CD8-positive, alpha-beta memory T cell (primary cell): Measurements from ENCODE around the gene CABP1. TPM values are rescaled to one million over a fixed set of nuclear protein-coding genes. Genes with fewer than 3 reads are reported as not detected.

ENCODE experiments used
- CTCF ChIA-PET: fragments of 350-600 bp; sonication (Branson Sonifier 250); formaldehyde crosslinking; loops from one replicate; lab custom pipeline; 2021; ENCODE audit warnings: antibody characterized with exemption; lab: Charles Lee
- POLR2A ChIA-PET: fragments of 350-600 bp; sonication (Branson Sonifier 250); formaldehyde crosslinking; loops from one replicate; lab custom pipeline; 2021; ENCODE audit warnings: antibody characterized with exemption; lab: Charles Lee
- DNase-seq, 5 donors: peaks; one replicate each; pipeline versions ENCODE4 v3.0.0 to v3.0.0-alpha.2; 2020 to 2022; ENCODE audit warnings: mixed read lengths in 1 of 5
- H3K27ac ChIP-seq: one replicate; pipeline ENCODE4 v1.7.0; 2013; ENCODE audit warnings: low read depth, mild to moderate bottlenecking, low read length, moderate library complexity
- H3K27me3 ChIP-seq: 2 replicates; pipeline ENCODE4 v1.7.0; 2013; ENCODE audit warnings: low read length, mild to moderate bottlenecking; ENCODE audit not compliant: insufficient read depth, poor library complexity, severe bottlenecking
- H3K36me3 ChIP-seq: 2 replicates; pipeline ENCODE4 v1.7.0; 2013; ENCODE audit warnings: mild to moderate bottlenecking, low read length, moderate library complexity; ENCODE audit not compliant: insufficient read depth
- H3K4me1 ChIP-seq: 2 replicates; pipeline ENCODE4 v1.7.0; 2013; ENCODE audit warnings: mild to moderate bottlenecking, low read length, moderate library complexity; ENCODE audit not compliant: insufficient read depth
- H3K4me3 ChIP-seq: 2 replicates; pipeline ENCODE4 v1.7.0; 2013; ENCODE audit warnings: mild to moderate bottlenecking, low read length
- H3K9me3 ChIP-seq: 2 replicates; pipeline ENCODE4 v1.7.0; 2013; ENCODE audit warnings: mild to moderate bottlenecking, low read length
- H3K27ac Mint-ChIP-seq, 8 donors: one replicate each; pipeline ENCODE4 v1.8.0; 2020 to 2021; ENCODE audit warnings: mixed read lengths in 8 of 8, mild to moderate bottlenecking in 6 of 8, inconsistent platforms in 3 of 8, moderate library complexity in 3 of 8
- H3K27me3 Mint-ChIP-seq, 2 donors: one replicate each; pipeline ENCODE4 v1.8.0; 2020 to 2021; ENCODE audit warnings: mixed read lengths in 2 of 2, mild to moderate bottlenecking in 1 of 2, moderate library complexity in 1 of 2
- H3K36me3 Mint-ChIP-seq, 3 donors: one replicate each; pipeline ENCODE4 v1.8.0; 2020 to 2021; ENCODE audit warnings: mixed read lengths in 3 of 3, inconsistent platforms in 1 of 3, mild to moderate bottlenecking in 1 of 3
- H3K4me1 Mint-ChIP-seq, 3 donors: one replicate each; pipeline ENCODE4 v1.8.0; 2020 to 2021; ENCODE audit warnings: mixed read lengths in 3 of 3, inconsistent platforms in 1 of 3, mild to moderate bottlenecking in 1 of 3
- H3K4me3 Mint-ChIP-seq, 7 donors: one replicate each; pipeline ENCODE4 v1.8.0; 2020 to 2021; ENCODE audit warnings: mixed read lengths in 7 of 7, mild to moderate bottlenecking in 6 of 7, moderate library complexity in 4 of 7, inconsistent platforms in 2 of 7
- H3K9me3 Mint-ChIP-seq, 5 donors: one replicate each; pipeline ENCODE4 v1.8.0; 2020 to 2022; ENCODE audit warnings: mixed read lengths in 5 of 5, mild to moderate bottlenecking in 3 of 5, moderate library complexity in 2 of 5, inconsistent platforms in 1 of 5
- polyA plus RNA-seq: library from polyadenylated mRNA; unstranded; fragments of 300-500 nt; fragmentation: Illumina TruSeq; gene quantifications from one replicate; pipeline ENCODE4 v1.2.3, GENCODE V29; 2021
- total RNA-seq, 2 experiments: library from RNA; stranded (reverse); gene quantifications; one replicate each; pipeline ENCODE4 v1.2.3, GENCODE V29; 2021

CABP1 gene
- total and polyA plus RNA-seq, 3 experiments from 2014 or later = 0.13 to 0.18 TPM; not detected in 1

- H3K4me1 ChIP-seq = peaks cover 25% of the 10 kb centered on the region
- Mint-ChIP-seq H3K4me1 (peaks cover 51 to 63% (median 52%) of the 10 kb centered on the region in 3 donors), H3K36me3 (peaks cover 9 to 51% (median 19%) of the 10 kb centered on the region in 3 donors), H3K4me3 (peak overlapping the region in 1 of 7 donors; percentile 6), H3K9me3 (no peaks in the 10 kb centered on the region), H3K27ac (peak overlapping the region in 3 of 8 donors; percentile 10 to 66 (median 57)), H3K27me3 (peaks cover 0 to 2% of the 10 kb centered on the region in 2 donors)
- ChIA-PET POLR2A (no interaction called here), CTCF (interaction anchor here (1.6 kb wide), 1 partner anchor 18 kb away, joined by 3 read pairs; the partner anchor contains the start of gene UNC119B)
- H3K27ac ChIP-seq = no peak overlapping the region
- no peaks in the 10 kb centered on the region for H3K27me3 ChIP-seq
- H3K4me3 ChIP-seq = no peak overlapping the region
- DNase-seq = no peak
- H3K36me3 ChIP-seq = peaks cover 43% of the 10 kb centered on the region
- no peaks in the 10 kb centered on the region for H3K9me3 ChIP-seq
These were observed 52.2 kb downstream of the CABP1 start for GRCh38 chr12:120692524-120693033.

GRCh38 chr12:120693848-120694247, 53.4 kb downstream of the CABP1 start:
- Histone ChIP-seq H3K27ac (no peak overlapping the region), H3K9me3 (no peaks in the 10 kb centered on the region), H3K4me3 (no peak overlapping the region), H3K27me3 (no peaks in the 10 kb centered on the region), H3K36me3 (peaks cover 55% of the 10 kb centered on the region), H3K4me1 (peaks cover 16% of the 10 kb centered on the region)
- CTCF ChIA-PET = interaction anchor here (0.5 to 1.2 kb wide), 2 partner anchors 47 to 207 kb away, joined by 3 read pairs; no protein-coding TSS in a partner anchor
- H3K4me1 Mint-ChIP-seq = peaks cover 38 to 51% (median 39%) of the 10 kb centered on the region in 3 donors
- DNase-seq = no peak
- peaks cover 0 to under 1% of the 10 kb centered on the region in 2 donors for H3K27me3 Mint-ChIP-seq
- peak overlapping the region in 2 of 8 donors; percentile 27 to 36 for H3K27ac Mint-ChIP-seq
- peaks cover 9 to 64% (median 20%) of the 10 kb centered on the region in 3 donors for H3K36me3 Mint-ChIP-seq
- H3K9me3 Mint-ChIP-seq = no peaks in the 10 kb centered on the region
- peak overlapping the region in 1 of 7 donors; percentile 54 for H3K4me3 Mint-ChIP-seq
- POLR2A ChIA-PET = no interaction called here

- Mint-ChIP-seq H3K4me1 (peaks cover 12 to 23% (median 18%) of the 10 kb centered on the region in 3 donors), H3K36me3 (peaks cover 9 to 90% (median 27%) of the 10 kb centered on the region in 3 donors), H3K27ac (no peak overlapping the region), H3K9me3 (no peaks in the 10 kb centered on the region), H3K4me3 (no peak overlapping the region), H3K27me3 (no peaks in the 10 kb centered on the region)
- no peaks in the 10 kb centered on the region for H3K27me3 ChIP-seq
- no peak overlapping the region for H3K4me3 ChIP-seq
- peaks cover 67% of the 10 kb centered on the region for H3K36me3 ChIP-seq
- ChIA-PET POLR2A (no interaction called here), CTCF (interaction anchor here (4.1 kb wide), 1 partner anchor 49 kb away, joined by 19 read pairs; no protein-coding TSS in a partner anchor)
- H3K9me3 ChIP-seq = no peaks in the 10 kb centered on the region
- H3K4me1 ChIP-seq = peaks cover 6% of the 10 kb centered on the region
- DNase-seq = no peak
- H3K27ac ChIP-seq = no peak overlapping the region
These were observed 56.2 kb downstream of the CABP1 start for GRCh38 chr12:120696626-120697025.

GRCh38 chr12:120697344-120697743, 56.9 kb downstream of the CABP1 start:
- H3K36me3 Mint-ChIP-seq = peaks cover 9 to 95% (median 30%) of the 10 kb centered on the region in 3 donors
- DNase-seq = no peak
- H3K27ac ChIP-seq = no peak overlapping the region
- peaks cover 67% of the 10 kb centered on the region for H3K36me3 ChIP-seq
- H3K27ac Mint-ChIP-seq = no peak overlapping the region
- no peaks in the 10 kb centered on the region for H3K9me3 Mint-ChIP-seq
- peaks cover 7 to 18% (median 14%) of the 10 kb centered on the region in 3 donors for H3K4me1 Mint-ChIP-seq
- ChIA-PET CTCF (interaction anchor here (4.1 kb wide), 1 partner anchor 49 kb away, joined by 19 read pairs; no protein-coding TSS in a partner anchor), POLR2A (no interaction called here)
- peak overlapping the region in 1 of 7 donors; percentile 75 for H3K4me3 Mint-ChIP-seq
- H3K9me3 ChIP-seq = no peaks in the 10 kb centered on the region
- peaks cover 2% of the 10 kb centered on the region for H3K4me1 ChIP-seq
- no peaks in the 10 kb centered on the region for H3K27me3 Mint-ChIP-seq
- no peaks in the 10 kb centered on the region for H3K27me3 ChIP-seq
- no peak overlapping the region for H3K4me3 ChIP-seq

DNA sequence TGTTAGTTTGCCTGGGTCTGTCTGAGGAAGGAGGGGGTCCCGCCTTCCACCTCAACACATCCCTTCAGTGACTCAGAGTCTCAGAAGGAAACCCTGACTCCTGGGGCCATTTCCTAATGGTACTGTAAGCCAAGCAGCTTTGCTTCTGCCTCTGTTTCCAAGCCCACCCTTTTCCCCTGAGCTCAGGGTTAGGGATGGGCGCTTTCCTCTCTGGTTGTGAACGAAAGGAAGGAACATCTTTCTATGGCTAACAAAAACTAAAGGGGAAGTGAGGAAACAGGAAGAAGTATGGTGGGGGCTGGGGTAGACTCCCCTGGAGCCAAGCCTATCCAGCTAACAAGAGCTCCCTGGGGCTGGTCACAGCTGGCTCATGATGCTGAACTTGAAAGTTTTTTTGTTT, 58.2 kb downstream of the CABP1 start:
- Histone ChIP-seq H3K27ac (no peak overlapping the region), H3K9me3 (no peaks in the 10 kb centered on the region), H3K27me3 (no peaks in the 10 kb centered on the region), H3K4me1 (no peaks in the 10 kb centered on the region), H3K36me3 (peaks cover 61% of the 10 kb centered on the region), H3K4me3 (no peak overlapping the region)
- no peaks in the 10 kb centered on the region for H3K9me3 Mint-ChIP-seq
- H3K4me1 Mint-ChIP-seq = peaks cover 0 to 5% (median 4%) of the 10 kb centered on the region in 3 donors
- no peak for DNase-seq
- H3K27ac Mint-ChIP-seq = peak overlapping the region in 1 of 8 donors; percentile 94
- peaks cover 9 to 93% (median 28%) of the 10 kb centered on the region in 3 donors for H3K36me3 Mint-ChIP-seq
- POLR2A ChIA-PET = no interaction called here
- H3K4me3 Mint-ChIP-seq = no peak overlapping the region
- H3K27me3 Mint-ChIP-seq = peaks cover 0 to under 1% of the 10 kb centered on the region in 2 donors
- CTCF ChIA-PET = interaction anchor here (1.7 to 4.1 kb wide), 2 partner anchors 13 to 51 kb away, joined by 4 to 19 read pairs; no protein-coding TSS in a partner anchor

DNA sequence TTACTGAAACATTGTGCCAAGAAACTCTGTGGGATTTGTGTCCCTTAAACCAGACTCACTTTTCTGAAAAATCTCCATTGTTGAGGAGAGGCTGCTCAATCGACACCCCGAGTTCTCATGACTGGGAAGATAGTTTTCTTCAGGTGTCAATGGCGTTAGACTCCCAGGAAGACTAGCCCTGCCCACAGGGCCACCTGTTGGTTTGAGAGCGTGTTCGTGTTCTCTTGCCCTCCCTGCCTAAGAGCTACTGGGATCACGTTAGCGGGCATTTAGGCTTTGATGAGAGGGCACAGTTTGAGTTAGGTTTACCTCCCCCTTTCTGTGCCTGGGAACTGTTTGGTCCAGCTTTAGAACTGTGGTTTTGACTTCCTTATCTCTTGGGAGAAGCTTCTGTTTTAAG, 59.1 kb downstream of the CABP1 start:
- Histone ChIP-seq H3K4me3 (no peak overlapping the region), H3K4me1 (no peaks in the 10 kb centered on the region), H3K36me3 (peaks cover 52% of the 10 kb centered on the region), H3K9me3 (no peaks in the 10 kb centered on the region), H3K27ac (no peak overlapping the region), H3K27me3 (no peaks in the 10 kb centered on the region)
- CTCF ChIA-PET = interaction anchor here (0.9 to 4.1 kb wide), 3 partner anchors 15 to 115 kb away, joined by 3 to 19 read pairs (median 3); no protein-coding TSS in a partner anchor
- Mint-ChIP-seq H3K36me3 (peaks cover 7 to 85% (median 28%) of the 10 kb centered on the region in 3 donors), H3K4me1 (no peaks in the 10 kb centered on the region), H3K9me3 (no peaks in the 10 kb centered on the region), H3K27me3 (peaks cover 0 to 2% of the 10 kb centered on the region in 2 donors), H3K4me3 (no peak overlapping the region), H3K27ac (no peak overlapping the region)
- POLR2A ChIA-PET = no interaction called here
- DNase-seq = no peak

DNA sequence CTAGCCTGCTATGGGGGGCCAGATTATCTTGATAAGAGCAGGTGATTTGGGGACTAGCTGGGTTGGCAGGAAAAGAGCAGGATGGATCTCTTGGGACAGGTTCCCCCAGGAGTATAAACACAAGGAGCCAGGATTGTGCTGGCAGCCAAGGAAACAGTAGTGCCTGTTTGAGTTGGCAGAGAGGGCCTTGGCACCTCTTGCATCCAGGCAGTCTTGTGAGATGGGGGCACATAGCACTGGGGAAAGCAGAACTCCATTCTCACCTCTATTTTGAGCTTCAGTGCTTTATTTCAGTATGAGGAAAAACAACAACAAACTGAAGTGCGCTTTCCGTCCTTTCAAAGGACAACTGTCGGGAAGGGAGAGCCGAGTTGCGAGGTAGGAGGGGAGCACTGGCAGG, 60.5 kb downstream of the CABP1 start:
- Mint-ChIP-seq H3K9me3 (no peaks in the 10 kb centered on the region), H3K4me1 (no peaks in the 10 kb centered on the region), H3K27ac (peak overlapping the region in 2 of 8 donors; percentile 68 to 94), H3K27me3 (peaks cover 0 to 2% of the 10 kb centered on the region in 2 donors), H3K36me3 (peaks cover 0 to 76% (median 24%) of the 10 kb centered on the region in 3 donors), H3K4me3 (no peak overlapping the region)
- no peak for DNase-seq
- Histone ChIP-seq H3K27me3 (no peaks in the 10 kb centered on the region), H3K4me1 (no peaks in the 10 kb centered on the region), H3K36me3 (peaks cover 39% of the 10 kb centered on the region), H3K9me3 (no peaks in the 10 kb centered on the region), H3K27ac (no peak overlapping the region), H3K4me3 (no peak overlapping the region)
- POLR2A ChIA-PET = no interaction called here
- CTCF ChIA-PET = interaction anchor here (1.2 kb wide), 1 partner anchor 116 kb away, joined by 3 read pairs; no protein-coding TSS in a partner anchor

DNA sequence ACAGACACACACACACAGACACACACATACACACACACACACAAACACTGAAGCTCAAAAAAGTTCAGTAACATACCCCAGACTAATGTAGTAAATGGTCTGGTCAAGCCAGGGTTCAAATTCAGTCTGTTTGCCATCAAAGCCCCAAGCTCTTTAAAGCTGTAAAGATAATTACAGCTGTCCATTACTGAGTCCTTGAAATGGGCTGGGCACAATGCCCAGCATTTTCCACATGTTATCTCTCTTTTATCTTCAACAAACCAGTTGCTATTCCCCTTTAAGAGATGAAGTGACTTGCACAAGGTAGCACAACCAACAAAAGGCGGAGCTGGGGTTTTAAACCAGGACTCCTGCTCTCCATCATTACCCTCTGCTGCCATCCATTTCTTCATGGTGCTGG, 62.2 kb downstream of the CABP1 start:
- Mint-ChIP-seq H3K27me3 (peaks cover 0 to 2% of the 10 kb centered on the region in 2 donors), H3K4me1 (no peaks in the 10 kb centered on the region), H3K9me3 (no peaks in the 10 kb centered on the region), H3K4me3 (no peak overlapping the region), H3K27ac (peak overlapping the region in 2 of 8 donors; percentile 65 to 67), H3K36me3 (peaks cover 0 to 58% (median 11%) of the 10 kb centered on the region in 3 donors)
- no peak for DNase-seq
- POLR2A ChIA-PET = no interaction called here
- Histone ChIP-seq H3K9me3 (no peaks in the 10 kb centered on the region), H3K27me3 (no peaks in the 10 kb centered on the region), H3K36me3 (peaks cover 26% of the 10 kb centered on the region), H3K27ac (no peak overlapping the region), H3K4me1 (no peaks in the 10 kb centered on the region), H3K4me3 (no peak overlapping the region)
- CTCF ChIA-PET = no interaction called here
